Glomerular visceral epithelial cell (primary cell): ENCODE measurements around the gene GPX7.
A peak's percentile ranks its signal among the peaks of the same experiment; 100 is the strongest.
"Not testable (repeated sequence)": the region's sequence is repeated elsewhere in the genome, so short reads cannot be mapped to it uniquely, and the experiment has no call there.

Experiments
- DNase-seq: peaks from one replicate; pipeline ENCODE4 v3.0.0-alpha.2; 2016; ENCODE audit errors: extremely low spot score

Gene GPX7

DNA sequence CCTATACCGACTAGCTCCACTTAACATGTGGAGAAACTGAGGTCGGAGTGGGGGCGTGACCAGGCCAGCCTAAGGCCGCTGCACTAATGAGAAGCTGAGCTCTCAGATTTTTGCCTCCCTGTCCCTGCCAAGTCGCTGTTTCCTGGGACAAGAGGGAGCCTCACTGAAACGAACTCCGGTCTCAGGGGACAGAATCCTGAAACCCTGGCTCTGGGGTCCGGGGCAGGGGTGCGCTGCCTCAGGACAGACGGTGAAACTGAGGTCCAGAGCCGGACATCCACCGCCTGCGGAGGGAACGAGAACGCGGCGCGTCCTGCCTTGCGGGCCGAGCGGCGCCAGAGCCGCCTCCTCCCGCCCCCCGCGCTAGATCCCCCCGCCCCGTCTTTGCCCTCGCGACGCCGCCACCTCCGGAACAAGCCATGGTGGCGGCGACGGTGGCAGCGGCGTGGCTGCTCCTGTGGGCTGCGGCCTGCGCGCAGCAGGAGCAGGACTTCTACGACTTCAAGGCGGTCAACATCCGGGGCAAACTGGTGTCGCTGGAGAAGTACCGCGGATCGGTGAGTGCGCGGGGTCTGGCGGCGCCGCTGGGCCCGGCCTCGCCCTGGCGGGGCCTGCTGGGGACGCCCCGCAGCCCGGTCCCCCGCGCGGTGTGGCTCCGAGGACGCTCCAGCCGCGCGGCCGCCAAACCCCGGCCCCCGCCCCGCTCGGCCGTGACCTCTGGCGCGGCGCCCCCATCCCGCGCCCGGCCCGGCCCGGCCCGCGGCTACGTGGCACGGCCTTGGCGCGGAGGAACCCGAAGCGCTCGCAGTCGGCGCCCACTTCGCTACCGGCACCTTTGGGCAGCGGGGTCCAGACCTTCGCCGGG is at the start of gene GPX7:
Gene GPX7, plus strand, starts transcription at position 381 of the 865 bp plus-strand sequence. Its CDS starts 39 bp downstream, at position 420.
- DNase-seq = no peak

DNA sequence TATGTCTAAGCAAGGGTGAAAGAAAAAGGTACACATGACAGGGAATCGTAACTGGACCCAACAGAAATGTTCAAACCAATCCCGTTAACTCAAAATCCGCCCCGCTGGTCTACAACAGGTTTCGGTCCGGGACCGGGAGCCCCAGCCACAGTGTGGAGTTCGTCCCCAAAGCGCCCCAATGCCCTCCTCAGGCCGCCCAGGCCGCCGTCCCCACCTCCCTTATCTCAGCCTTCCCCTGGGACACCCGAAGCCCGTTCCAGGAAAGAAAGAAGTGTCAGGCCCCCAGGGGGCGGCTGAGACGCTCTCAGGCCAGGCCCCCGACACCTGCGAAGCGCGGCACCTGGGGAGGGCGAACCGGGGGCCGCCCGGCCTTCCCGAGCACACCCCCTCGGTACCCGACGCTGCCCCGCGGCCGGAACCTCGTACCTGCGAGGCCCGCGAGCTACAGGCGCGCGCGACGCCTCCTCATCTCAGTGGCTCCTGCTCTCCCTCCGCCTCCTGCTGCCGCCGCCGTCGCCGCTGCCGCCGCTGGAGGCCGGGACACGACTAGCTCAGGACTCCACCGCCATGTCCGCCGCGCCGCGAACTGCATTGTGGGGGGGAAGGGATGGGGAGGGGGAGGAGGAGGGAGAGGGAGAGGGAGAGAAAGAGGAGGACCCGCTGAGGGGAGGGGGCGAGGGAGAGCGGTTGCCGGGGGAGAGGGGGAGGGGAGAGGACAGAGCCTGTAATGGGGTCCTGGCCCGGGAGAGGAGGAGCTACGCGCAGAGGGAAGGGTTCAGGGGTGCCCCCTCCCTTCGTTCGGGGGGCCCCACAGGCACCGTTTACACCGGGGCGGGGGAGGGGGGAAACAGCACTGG is 49.4 kb upstream of the GPX7 start, which contains the start of gene TUT4:
Gene TUT4, minus strand, starts transcription at position 588 of the 857 bp plus-strand sequence. CDS start 26,812 bp downstream, outside the sequence.
- peak; percentile 88 for DNase-seq

DNA sequence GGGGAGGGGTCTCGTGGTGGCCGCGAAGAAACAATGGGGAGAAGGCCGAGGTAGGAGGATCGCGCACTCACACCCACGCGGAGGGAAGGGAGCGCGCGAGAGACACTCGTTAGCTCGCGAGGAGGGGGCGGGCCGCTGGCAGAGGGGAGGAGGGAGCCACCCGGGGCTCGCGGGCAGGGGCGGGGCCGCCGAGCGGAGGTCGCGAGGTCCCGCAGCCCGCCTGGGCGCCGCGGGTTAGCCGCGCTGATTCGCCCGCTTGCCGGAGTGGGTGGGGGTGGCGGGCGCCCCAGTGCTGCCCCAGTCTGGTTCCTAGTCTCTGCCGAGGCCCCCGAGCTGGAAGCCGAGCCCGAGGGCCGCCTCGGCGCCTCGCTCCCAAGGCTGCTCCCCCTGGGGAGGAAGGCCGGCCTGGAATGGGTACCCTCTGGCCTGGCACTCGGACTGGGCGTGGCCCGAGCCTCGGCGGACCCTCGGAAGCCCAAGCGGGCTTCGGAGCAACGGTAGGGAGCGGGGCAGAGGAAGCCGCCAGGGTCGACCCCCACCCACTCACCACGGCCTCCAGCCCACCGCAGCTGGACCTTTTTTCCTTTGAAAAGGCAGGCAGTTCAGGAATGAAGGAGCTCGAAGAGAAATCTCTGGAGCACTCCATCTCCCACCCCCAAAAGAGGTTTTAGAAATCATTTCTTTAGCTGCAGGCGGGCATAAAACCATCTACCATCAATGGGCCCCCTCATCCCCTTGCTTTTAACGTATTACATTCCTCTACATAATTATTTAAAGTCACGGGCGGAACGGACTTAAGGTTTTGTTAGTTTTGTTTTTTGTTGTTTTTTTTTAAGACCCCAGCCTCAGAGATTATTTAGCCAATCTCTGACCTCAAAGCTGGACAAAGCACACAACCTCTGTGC is 48.6 kb upstream of the GPX7 start:
- peak; percentile 89 for DNase-seq

DNA sequence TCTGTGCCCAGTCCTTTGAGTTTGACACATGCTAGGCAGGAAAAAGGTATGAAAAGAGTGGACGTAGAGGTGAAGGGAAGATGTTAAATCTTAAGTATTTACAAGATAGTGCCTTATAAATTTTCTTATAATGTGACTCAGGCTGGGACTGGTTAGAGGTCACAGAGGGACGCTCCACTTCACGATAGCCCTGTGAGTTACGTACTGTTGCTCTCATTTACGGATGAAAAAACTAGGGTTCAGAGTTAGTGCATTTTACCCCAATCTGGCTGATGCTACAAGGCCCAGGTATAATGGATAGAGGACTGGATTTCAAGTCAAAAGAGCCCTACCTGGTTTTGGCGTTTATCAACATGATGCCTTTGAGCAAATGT is 47.9 kb upstream of the GPX7 start:
- no peak for DNase-seq

DNA sequence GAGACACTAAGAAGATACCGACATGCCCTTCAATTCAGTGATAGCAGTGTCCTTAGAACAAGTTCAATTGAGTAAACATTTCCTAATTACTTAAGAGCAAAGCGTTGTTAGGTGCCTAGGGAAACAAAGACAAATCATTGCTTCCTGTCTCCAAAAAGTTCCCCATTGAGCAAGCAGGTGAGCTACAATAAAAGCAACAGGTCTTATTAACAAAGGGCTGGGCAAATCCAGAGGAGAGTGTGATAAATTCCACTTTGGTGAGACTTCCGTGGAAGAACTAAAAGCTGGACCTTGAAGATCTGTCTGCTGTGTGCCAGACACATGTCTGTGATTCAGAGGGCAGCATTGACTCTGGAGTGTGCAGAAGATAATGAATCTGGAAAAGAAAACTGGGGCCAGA is 47.4 kb upstream of the GPX7 start:
- no peak for DNase-seq

DNA sequence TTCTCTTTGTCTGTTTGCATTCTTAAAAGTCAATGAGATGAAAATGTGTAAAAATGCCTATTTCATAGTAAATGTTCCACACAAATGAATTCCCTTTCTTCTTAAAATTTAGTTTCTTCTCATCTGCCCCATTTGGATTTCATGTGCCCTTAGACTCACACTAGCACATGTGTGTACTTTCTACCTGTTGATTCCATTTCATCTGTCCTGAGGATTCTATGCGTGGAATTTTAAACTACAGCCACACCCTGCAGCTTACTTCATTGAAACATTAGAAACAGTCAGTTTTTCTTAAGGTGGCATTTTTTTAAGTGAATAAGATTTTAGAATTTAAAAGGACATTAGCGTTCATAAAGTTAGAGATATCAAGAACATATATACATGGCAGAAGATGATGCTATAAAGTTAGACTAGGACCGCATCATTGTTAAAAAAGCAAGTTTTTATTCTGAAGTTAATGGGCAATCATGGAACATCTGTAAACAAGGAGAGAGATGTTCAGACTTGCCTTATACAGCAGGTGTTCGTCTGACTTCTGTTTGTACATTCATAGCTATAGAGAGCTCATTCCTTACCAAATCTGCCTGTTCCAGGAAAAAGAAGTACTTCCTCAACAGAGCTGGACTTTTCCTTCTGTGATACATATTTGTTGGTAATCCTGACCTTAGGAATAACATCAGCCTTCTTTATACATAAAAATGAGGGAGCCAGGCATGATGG is 45.4 kb upstream of the GPX7 start:
- no peak for DNase-seq

DNA sequence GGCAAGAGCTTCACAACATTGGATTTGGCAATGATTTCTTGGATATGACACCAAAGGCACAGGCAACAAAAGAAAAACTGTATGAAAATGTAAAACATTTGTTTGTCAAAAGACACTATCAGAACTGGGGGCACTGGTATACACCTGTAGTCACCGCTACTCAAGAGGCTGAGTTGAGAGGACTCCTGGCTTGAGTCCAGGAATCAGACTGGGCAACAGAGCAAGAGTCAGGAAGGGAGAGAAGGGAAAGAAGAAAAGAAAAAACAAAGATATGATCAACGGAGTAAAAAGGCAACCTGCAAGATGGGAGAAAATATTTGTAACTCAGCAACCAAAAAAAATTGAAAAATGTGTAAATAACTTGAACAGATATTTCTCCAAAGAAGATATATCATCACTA is 43.2 kb upstream of the GPX7 start:
- no peak for DNase-seq

DNA sequence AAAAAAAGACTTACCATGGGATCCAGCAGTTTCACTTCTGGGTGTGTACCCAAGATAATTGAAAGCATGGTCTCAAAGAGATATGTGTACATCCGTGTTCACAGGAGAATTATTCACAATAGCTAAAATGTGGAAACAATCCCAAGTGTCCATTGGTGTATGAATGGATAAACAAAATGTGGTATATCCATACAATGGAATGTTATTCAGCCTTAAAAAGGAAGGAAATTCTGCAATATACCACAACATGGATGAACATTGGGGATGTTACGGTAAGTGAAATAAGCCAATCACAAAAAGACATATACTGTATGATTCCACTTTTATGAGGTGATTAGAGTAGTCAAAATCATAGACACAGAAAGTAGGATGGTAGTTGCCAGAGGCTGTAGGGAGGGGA is 42.3 kb upstream of the GPX7 start:
- DNase-seq = no peak

DNA sequence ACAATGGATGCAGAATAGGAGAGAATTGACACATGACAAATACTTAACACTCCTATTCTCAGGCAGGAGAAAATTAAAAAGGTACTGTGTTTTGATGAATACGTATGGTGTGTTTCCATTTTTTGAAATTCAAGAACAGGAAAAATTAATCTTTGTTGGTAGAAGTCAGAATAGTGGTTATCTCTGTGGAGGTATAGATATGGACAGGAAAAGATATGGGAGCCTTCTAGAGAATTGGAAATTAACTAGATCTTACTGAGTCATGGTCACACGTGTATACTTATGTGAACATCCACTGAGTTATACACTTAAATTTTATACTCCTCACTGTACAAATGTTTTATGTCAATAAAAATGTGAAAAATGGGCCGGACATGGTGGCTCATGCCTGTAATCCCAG is 39.4 kb upstream of the GPX7 start:
- DNase-seq = no peak

DNA sequence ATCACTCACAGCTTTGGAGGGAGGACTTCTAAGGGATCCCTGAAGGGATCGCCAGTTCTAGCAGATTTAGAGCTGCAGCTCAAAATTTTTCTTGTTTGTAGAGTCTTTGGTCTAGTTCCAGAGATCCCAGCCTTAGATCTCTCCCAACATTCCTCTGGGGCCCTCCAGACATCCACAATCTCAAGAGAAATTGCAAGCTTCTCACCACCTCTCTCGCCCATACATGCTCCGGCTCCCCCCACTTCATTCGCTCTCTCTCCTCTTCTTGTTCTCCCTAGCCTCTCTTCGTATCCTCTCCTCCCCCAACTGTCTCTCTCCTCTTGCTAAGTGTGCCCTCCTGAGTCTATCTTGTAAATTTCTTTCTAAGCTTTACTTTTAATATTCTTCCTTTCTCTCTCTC is 34.2 kb upstream of the GPX7 start:
- DNase-seq = no peak

DNA sequence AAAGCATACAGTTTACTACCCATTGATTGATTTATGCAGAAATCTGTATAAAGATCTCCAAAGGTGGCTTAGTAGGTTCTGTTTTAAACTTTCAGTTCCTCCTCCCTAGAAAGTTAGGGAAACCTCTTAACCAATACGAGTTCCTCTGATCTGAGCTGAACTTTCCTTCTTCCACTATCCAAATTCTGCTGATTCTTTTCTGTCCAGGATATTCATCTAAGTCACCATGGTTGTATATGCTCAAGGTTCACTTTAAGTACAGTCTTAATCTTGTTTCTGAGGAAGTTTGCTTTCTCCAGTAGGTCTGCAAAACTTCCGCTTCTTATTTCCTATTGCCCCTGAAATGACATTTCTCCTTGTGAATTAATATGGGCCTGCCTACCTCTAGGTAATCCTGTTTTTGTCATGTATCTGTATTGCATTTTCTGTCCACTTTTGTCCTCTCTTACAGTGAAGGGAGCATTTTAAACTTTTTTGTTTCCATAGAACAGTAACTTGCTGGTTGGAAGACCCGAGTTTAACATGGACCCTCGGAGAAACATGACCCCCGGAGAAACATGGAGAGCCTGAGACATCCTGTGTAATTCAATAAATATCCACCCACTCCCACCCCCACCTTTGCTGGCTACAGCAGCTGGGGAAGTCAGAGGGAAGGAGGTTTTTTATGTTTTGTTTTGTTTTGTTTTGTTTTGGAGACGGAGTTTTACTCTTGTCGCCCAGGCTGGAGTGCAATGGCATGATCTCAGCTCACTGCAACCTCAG is 32.5 kb upstream of the GPX7 start:
- no peak for DNase-seq

DNA sequence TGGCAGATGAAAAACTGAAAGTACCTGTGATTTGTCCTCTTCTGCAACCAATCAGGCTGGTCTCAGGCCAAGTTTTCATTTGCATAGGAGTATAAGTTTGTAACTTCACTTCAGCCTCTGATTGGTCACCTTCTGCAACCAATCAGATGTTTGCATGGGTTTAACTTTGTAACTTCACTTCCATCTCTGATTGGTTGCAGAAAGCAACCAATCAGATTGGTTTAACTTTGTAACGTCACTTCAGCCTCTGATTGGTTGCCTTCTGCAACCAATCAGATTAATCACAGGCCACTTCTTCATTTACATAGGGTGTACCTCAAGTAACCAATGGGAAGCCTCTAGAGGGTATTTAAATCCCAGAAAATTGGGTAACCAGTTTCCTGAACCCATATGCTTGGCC is 30.4 kb upstream of the GPX7 start:
- peak; percentile 7 for DNase-seq

DNA sequence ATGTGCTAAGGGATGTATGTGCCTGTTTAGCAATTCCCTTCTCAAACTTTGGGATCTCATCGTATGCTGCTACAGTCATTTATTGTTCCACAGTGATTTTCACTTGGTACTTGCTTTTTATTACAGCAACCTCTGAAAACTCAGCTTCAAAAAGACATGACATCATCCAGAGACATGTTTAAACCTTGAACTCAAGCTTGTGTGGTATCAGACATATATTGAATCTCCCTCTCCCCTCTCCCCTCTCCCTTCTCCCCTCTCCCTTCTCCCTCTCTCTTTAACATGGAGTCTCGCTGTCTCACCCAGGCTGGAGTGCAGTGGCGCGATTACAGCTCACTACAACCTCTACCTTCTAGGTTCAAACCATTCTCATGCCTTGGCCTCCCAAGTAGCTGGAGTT is 29.8 kb upstream of the GPX7 start:
- DNase-seq = no peak

DNA sequence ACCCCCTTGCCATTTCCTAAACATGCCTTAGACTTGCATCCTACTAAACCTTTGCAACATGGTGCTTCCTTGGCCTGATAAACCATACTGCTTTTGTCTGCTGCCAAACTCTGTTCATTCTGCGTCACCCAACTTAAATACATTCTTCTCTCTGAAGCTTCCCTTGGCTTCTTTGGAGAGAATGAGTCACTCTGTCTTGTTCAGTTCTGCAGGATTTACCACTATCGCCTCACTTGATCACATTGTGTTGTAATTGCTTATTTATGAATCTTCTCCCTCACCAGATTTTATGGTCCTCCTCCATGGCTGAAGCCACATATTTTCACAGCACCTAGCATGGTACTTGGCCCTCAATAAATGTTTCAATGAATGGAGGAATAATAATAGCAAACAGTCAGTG is 27.6 kb upstream of the GPX7 start:
- DNase-seq = peak; percentile 51

DNA sequence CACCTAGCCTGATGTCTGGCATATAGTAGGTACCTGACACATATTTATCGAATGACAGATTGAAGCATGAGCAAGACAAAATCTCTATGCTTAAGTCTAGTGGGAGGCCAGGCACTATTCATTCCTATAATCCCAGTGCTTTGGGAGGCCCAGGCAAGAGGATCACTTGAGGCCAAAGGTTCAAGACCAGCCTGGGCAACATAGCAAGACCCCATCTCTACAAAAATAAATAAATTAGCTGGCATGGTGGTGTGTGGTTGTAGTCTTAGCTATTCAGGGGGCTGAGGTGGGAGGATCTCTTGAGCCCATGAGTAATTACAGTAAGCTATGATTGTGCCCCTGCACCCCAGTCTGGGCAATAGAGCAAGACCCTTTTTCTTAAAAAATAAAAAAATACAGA is 26.1 kb upstream of the GPX7 start:
- DNase-seq = no peak

DNA sequence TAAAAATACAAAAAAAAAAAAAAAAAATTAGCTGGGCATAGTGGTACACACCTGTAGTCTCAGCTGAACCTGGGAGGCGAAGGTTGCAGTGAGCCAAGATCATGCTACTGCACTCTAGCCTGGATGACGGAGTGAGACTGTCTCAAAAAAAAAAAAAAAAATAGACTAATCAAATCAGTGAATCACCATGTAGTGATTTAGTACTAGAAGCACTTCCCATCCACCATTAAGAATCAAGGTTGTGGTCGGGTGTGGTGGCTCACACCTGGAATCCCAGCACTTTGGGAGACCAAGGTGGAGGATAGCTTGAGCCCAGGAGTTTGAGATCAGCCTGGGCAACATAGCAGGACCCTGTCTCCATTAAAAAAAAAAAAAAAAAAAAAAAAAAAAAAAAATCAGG is 24.1 kb upstream of the GPX7 start:
- DNase-seq = not testable (repeated sequence)

DNA sequence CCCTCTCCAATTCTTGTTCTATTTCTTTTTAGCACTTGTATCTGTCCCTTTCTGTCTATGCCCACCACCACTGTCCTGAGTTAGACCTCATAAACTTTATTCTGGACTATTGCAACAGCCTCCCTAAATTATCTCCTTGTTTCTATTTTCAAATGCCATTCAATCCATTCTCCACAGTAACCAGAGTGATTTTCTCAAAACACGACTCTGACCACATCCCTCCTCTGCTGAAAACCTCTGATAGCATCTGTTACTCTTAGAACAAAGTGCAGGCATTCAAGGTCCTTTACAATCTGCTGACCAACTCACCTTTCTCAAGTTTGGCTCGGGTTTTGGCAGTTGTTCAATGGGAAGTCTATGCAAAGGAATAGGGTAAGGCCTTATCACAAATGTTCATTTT is 22.8 kb upstream of the GPX7 start:
- DNase-seq = no peak

DNA sequence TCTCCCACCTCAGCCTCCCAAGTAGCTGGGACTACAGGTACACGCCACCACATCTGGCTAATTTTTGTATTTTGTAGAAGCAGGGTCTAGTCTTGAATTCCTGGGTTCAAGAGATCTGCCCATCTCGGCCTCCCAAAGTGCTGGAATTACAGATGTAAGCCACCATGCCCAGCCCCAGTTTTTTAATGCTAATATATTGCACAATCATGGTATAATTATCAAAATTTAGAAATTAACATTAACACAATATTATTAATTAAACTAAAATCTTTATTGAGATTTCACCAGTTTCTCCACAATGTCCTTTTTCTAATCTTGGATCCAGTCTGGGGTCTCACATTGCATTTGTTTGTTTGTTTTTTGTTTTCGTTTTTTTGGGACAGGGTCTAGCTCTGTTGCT is 21.9 kb upstream of the GPX7 start:
- no peak for DNase-seq

DNA sequence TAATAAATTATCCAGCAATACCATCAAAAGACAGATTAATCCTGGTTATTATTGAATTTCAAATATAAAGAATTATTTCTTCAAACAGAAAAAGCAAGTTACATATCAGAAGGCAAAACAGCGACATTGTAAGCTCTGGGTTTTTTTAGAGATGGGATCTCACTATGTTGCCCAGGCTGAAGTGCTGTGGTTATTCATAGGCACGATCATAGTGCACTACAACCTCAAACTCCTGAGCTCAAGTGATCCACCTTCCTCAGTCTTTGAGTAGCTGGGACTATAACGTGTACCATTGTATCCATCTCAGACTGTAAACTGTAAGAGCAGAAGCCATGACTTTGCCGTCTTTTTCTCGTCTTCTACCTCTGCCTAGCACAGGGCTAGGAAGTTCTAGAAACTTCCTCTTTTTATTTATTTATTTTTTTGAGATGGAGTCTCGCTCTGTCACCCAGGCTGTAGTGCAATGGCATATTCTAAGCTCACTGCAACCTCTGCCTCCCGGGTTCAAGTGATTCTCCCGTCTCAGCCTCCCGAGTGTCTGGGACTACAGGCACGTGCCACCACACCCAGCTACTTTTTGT is 20.0 kb upstream of the GPX7 start:
- DNase-seq = no peak

DNA sequence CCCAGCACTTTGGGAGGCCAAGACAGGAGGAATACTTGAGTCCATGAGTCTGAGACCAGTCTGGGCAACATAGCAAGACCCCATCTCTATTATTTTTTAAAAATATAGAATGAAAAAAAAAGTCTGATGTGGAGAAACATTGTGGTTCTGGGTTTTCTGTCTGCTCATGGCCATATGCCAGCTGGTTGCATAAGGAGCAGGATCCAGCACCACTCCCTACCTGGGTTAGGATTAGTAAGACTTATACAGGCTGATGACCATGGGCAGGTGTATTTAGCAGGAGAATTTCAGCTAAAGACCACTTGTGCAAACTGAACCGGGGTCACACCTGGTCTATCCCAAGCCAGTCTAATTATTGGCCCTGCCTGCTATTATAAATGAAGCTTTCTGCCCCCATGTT is 16.7 kb upstream of the GPX7 start:
- DNase-seq = no peak
